Colon (tissue), 2 donors: ENCODE results near the gene C16orf92.

Experiments
- FAIRE-seq: peaks from 2 replicates; lab custom pipeline; 2012; peaks lifted over from hg19 to GRCh38; lab: Jason Lieb, UNC
- donor health status: control.
- donor health status: control.

Gene C16orf92

DNA sequence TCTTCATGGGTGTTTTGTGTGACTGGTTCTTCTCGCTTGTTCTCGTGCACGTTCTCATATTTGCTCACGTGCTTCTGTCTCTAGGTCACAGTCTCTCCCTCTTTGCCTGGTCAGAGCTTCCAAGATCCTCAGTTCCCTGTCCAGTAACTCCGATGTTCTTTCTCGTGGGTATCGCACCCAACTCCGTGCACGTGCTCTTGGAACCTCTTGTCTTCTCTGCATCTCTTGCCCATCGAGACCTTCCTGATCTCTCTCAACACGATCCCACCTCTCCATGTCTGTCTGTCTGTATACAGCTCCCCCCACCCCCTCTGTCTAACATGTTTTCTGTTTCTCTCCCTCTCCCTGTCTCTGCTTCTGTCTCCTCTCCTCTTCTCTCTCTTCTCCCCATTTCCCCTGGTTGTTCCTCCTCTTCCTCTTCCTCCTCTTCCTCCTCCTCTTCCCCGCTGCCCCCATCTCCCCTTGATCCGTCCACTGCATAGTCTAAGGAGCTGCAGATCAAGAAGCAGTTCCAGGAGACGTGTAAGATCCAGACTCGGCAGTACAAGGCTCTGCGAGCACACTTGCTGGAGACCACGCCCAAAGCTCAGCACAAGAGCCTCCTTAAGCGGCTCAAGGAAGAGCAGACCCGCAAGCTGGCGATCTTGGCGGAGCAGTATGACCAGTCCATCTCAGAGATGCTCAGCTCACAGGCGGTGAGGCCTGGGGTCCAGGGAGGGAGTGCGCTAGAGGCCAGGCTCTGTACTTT, 33.7 kb upstream of the C16orf92 start:
- no peak for FAIRE-seq

DNA sequence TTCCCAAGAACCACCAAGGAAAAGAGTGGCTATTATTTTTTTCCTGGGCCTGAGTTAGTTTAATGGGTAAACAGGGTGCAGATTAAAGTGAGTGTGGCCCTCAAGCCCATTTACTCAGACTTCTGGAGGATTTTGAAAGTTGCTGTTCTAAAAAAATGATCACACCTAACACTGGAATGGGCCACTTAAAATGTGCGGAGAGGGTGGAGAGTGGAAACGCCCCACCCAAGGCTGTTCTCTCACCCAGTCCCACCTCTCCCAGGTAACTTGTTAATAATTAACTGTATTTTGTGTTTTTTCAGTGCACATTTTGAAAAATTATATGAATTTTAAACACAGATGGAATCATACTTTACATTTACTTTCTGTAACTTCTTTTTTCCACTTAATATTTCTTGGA, 33.0 kb upstream of the C16orf92 start:
- no peak for FAIRE-seq

DNA sequence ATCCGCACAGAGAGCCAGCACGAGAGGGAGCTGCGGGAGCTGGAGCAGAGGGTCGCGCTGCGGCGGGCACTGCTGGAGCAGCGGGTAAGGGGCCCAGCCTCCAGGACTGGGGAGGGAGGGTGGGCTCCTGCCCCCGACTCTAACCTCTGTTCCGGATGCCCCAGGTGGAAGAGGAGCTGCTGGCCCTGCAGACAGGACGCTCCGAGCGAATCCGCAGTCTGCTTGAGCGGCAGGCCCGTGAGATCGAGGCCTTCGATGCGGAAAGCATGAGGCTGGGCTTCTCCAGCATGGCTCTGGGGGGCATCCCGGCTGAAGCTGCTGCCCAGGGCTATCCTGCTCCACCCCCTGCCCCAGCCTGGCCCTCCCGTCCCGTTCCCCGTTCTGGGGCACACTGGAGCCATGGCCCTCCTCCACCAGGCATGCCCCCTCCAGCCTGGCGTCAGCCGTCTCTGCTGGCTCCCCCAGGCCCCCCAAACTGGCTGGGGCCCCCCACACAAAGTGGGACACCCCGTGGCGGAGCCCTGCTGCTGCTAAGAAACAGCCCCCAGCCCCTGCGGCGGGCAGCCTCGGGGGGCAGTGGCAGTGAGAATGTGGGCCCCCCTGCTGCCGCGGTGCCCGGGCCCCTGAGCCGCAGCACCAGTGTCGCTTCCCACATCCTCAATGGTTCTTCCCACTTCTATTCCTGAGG, 32.0 kb upstream of the C16orf92 start:
- FAIRE-seq, result no peak

DNA sequence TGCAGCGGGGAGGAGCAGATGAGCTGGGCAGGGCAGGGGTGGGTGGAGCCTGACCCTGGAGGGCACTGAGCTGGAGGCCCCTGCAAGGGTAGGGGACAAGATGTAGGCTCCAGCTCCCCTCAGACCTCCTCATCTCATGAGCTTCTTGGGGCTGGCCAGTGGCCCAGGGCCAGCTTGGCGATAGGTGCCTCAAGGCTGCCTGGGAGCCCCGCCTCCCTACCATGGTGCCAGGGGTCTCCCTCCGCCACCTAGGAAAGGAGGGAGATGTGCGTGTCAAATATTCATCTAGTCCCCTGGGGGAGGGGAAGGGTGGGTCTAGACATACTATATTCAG, 31.5 kb upstream of the C16orf92 start:
- FAIRE-seq, result no peak

DNA sequence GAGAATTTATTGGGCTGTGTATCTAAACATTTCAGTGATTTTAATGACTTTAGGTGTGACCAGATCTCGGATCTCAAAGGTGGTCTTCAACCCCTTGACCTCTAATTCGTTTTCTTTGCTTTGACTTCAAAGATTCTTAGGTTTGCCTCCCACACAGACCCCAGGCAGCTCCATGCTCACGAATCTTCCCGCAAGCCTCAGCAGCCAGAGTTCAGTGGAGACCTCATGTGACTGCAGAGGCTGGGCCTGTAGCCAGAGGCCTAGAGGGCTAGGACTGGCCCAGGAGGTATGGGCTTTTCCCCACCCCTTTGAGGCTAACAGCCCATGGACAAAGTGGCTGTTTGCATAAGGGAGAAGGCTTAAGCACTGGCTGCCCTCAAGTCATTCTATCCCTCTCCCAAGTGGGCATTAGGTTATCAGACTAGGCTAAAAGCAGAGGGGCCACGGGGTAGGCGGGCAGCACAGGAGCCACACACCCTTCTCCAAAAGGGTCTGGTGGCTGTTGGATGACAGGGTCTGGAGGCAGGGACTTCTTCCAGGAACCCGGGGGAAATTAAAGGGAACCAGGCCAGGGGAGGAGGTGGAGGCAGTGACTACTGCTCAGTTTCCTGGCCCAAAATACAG, 30.5 kb upstream of the C16orf92 start:
- no peak for FAIRE-seq

DNA sequence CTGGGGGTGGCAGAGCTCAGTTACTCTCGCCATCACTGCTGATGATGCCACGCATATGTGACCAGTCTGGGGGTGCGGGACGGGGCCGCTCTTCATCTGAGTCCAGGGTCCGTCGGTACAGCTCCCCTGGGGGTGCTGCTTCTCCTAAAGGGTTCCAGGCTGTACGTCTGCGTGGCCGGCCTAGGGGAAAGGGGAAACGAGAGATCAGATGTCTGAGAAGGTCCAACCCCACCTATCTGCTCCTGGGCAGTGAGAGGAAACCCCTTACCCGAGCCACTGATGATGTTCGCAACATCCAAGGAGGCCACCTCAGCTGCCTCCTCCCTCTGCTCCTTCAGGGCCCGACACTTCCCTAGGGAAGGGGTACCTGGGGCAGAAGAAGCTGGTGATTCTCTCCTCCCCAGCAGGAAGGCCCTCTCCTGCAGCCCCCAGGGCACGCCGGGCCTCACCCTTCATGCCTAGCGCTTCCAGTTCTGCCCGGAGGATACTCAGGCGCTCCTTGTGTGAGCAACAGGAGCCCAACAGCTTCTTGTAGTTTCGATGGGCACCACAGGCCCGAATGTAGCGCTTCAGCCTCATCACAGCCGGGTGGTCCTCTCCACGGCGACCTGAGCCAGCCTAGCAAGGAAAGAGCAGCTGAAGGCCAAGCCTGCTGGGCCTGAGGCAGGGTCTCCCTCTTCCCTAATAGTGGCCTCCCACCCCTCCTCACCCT, 29.7 kb upstream of the C16orf92 start:
- FAIRE-seq, result no peak

DNA sequence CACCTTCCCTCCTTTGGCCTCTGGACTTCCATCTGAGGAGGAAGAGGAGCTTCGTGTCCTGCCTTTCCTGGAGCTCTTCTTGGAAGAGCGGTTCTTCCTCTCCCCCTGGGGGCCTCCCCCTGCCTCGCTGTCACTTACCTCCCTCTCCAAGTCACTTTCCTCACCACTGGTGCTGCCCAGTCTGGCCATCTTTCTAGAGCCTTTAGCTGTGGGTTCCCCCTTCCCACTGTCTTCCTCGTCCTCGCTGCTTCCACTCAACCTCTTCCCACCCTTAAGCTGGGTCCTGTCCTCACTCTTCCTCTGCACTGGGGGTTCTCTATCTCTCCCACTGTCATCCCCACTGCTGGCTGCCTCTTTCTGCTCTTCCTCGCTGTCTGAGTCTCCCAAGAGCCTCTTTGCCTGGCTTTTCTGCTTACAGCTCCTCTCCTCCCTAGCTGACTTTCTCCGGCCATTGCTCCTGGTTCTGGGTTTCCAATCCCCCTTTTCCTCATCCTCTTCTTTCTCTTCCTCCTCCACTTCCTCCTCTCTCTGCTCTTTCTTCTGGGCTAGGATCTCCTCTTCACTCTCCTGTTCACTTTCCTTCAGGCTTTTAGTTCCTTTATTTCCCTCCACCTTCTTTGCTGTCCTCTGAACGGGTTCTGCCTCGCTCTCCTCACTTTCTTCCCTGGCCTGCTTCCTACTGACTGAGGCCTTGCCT, 28.9 kb upstream of the C16orf92 start:
- no peak for FAIRE-seq

DNA sequence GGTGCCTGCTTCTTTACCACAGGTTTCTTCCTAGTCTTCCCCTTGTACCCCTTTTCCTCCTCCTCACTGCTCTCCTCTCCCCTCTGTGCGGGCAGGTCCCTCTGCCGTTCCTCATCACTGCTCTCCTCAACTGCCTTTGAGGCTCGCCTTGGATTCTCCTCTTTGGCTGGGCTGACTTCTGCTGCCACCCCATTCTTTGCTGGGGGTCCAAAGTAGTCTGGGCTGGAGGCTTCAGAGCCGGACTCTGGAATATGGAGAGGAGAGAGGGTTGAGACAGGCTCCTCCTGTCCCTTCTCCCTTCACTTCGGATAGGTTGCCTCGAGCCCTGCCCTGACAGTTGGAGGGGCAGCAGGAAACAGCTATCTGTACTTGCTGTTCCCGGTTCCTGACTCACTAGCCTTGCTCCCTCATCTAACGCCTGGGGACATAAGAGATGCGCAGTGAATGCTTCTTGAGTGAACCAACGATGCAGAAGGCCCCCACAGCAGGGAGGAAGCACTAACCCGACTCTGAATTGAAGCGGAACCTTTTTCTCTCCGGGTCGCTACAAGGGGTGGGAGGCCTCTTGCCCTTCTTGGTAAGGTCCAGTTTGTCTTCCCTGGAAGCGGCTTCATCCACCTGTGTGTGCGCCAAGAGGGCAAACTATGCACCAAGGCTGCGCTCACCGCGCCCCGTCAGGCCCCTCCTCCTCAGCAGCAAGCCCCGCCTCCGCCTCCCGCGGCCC, 28.2 kb upstream of the C16orf92 start:
- FAIRE-seq, result no peak

DNA sequence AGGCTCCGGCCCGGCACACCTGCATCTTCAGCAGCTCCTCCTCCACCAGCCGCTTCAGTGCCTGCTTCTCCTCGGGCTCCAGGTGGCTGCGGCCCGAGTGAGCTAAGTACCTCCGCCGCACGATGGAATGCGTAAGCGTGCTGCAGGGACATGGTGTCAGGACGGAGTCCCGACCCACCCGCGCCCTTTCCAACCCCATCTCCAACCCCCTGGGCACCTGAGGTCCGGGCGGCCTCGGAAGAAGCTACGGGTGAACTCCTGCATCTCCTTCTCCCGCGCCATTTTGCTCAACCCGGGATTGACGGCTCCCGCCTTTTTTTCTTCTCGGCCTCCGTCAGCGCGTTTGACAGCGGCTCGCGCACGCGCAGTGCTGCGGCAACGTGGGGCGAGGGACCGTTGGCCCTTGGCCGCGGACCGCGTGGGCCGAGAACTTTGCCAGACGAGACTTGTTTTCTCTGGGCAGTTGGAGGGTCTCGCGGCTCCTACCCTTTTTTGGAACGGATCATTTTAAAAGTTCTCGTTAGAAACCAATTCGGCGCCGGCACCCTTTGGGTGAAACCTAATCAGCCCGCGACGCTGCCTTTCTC, 27.6 kb upstream of the C16orf92 start, which contains the start of gene HIRIP3:
HIRIP3 (minus strand) TSS at position 294 of the 587 bp plus-strand sequence; CDS start at position 282, 12 bp downstream.
- no peak for FAIRE-seq

DNA sequence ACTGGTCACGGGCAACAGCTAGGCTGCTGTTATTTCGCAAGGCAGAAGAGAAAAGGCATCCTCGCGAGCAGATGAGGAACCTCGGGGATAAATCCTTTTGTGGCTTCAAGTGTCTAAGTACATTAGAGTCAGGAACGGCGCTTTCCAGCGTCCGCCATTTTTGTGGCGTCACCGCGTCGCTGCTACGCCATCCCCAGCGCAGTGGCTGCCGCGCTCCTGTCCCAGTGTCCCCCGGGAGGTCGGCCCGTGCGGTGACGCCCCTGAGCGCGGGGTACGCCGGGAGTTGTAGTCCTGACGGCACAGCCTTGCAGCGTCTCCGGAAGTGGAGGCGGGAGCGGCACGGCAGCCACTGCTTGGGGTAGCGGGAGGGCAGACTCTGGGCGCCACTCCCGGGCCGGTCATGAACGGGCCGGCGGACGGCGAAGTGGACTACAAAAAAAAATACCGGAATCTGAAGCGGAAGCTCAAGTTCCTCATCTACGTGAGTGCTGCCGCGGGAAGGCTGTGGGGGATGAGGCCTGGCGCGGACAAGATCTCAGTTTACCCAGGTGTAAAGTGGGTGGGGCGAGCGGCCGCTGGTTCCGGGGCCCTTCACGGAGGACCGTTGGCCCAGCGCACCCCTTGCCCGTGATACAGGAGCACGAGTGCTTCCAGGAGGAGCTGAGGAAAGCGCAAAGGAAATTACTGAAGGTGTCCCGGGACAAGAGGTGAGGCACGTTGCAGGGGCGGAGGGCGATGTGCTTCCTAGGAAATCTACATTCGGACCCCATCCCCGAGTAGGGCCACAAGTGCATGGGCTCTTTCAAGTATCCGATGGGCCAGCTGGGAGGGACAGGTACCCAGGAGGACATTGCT, 26.9 kb upstream of the C16orf92 start, which contains the start of gene INO80E:
INO80E (plus strand) TSS at position 331 of the 855 bp plus-strand sequence; CDS start at position 401, 70 bp downstream.
- FAIRE-seq, result no peak

DNA sequence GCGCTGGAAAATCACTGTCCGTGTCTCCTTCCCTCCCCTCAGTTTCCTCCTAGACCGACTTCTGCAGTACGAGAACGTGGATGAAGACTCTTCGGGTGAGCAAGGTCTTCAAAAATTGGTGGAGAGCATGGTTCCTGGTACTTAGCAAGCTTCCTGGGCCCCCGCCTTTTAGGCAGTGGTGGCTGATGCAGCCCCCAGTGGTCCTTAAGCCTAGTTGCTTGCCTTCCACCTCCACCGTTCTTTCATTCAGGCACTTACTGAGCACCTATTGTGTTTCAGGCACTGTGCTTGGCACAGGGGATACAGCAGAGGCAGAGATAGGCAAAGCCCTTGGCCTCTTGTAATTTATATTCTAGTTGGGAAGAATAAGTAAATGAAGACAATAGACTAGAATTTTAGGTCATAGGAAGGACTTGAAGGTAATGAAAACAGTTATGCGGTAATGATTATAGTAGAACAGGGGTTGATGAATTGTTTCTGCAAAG, 26.2 kb upstream of the C16orf92 start:
- no peak for FAIRE-seq

DNA sequence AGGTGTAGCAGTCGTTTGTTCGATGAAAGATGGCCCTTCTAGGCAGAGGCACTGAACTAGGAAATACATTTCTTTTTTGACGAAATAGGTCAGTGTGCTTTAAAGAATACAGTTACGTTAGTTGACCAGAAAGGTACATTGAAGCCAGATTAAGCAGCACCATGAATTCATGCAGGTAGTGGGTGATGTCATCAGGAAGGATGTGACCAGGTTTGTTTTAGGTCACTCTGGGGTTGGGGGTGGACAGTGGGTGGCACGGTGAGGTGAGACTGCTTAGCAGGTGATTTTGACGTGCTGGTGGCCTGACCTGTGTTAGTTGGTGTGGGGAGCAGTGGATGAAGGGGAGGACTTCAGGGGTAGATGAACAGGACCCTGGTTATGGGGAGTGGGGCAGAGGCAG, 23.4 kb upstream of the C16orf92 start:
- no peak for FAIRE-seq

DNA sequence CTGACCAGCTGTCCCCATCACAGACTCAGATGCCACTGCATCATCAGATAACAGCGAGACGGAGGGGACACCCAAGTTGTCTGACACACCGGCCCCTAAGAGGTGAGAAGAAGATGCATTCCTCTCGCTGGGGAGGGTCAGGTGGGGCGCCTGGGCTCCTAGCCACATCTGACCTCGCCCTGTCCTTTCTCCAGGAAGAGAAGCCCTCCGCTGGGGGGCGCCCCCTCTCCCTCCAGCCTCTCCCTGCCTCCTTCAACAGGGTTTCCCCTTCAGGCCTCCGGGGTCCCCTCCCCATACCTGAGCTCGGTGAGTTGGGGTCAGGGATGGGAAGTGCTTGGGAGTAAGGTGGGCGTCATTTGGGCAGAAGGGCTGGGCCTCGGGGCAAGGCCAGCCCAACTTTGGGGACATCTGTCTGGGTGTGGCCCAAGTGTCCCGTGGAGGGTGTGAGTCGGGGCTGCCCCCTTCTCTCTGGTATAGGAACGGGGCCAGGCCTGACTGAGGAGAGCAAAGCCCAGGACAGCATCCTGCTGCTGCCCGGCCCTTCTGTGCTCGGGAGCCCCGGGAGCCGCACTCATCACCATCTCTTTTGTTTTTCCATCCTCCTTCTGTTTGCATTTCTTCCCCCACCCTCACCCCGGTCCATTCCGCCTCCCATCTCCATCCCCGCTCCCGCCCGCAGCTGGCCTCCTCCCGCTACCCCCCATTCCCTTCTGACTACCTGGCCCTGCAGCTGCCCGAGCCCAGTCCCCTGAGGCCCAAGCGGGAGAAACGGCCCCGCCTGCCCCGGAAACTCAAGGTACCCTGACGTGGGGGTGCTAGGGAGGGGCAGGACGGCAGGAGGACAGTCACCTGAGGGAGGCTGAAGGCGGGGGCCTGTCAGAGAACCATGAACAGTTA, 22.0 kb upstream of the C16orf92 start:
- no peak for FAIRE-seq

DNA sequence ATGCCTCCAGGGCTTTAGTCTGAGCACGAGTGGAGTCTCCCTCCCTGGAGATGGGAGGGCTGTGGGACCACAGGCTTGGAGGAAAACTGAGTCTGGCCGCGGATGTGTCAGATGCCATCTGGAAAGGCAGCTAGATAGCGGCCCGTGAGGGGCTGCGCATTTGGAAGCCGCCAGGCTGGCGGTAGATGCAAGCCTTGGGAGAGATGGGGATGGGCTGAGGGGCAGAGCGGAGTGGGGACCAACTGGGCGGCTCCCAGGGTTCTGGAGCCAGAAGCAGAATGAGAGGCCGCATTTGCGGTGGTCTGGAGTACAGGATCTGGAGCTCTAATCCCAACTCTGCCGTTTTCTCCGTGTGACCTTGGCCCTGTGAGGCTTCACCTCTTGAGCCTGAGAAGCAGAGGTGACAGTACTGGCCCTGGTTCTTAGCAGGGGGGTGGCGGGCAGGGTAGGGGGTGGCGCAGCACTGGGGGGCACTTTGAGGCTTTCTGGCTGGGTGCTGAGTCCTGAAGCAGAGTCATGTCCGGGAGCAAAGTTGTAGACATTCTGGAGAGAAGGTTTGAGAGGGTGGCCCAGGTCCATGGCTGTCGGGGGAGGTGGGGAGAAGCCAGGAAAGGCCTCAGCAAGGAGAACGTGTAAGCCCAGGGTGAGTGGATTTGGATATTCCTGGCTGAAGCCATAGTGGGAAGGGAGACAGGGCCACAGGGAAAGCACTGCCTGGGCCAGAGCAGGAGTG, 20.2 kb upstream of the C16orf92 start:
- no peak for FAIRE-seq

DNA sequence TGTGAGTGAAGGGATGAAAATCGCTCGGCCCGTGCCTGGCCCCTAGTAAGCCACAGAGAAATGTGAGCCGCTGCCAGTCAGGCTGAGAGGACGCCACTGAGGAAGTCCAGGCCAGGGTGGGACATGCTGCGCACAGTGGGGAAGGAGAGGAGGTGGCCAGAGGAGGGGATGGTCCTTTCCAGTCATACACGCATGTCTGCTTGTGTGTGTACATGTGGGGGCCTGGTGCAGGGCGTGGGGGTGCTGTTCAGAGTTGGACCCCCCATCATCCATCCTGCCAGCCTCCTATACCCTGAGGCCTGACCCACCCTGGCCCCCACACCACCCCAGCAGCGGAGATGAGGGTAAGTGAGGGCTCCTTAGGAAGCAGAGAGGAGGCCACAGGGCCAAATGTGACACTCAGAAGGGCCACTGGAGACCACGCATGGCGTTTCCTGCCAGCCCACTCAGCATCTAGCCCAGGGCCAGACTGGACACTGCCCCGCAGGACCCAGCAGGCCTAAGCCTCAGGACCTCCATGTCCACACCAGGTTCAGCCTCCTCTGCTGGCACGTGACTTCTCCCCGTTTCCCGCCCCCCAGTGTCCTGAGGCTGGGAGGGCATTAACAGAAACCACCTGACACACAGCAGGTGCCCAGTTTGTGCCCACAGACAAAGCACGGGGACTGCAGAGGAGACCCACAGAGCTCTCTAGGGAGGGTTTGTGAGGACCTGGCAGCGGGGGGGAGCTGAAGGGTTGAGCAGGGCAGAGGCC, 19.2 kb upstream of the C16orf92 start:
- no peak for FAIRE-seq

DNA sequence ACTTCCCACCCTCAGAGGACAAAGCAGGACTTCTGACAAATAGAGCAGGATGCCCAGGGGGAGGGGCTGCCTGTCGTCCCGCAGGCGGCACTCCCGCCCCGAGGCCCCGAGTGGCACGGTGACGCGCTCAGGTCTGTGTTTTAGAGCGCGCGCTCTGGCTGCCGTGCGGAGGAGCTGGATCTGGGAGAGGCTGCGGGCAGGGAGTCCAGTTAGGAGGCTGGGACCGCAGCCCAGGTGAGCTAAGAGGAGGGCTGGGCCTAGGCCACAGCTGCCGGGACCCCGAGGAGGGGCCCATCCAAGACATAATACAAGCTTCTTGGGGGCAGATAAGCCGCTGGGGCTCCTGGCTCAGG, 18.6 kb upstream of the C16orf92 start:
- FAIRE-seq, result no peak

DNA sequence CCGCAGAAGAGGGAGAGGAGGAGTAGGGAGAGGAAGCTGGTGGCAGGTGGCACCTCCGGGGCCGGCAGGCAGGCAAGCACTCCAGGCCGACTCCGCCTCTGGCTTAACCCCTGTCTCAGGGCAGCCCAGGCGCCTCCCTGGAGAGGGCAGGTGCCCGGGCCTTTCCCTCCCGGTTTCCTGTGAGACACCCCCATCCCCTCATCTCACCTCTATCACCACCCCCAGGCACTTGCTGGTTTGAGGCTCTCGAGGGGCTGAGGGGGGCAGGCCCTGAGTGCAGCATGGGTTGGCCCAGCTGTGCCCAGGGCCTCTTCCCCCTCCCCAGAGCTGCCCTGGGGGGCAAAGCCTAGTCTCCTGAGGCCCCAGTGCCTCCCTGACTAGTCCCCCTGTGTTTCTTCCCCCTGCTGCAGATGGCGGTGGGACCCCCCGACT, 18.2 kb upstream of the C16orf92 start:
- no peak for FAIRE-seq
